GM21381 (cell line): ENCODE measurements around the gene CLPTM1.
A peak's percentile ranks its signal among the peaks of the same experiment; 100 is the strongest.
"Not testable (repeated sequence)": the region's sequence is repeated elsewhere in the genome, so short reads cannot be mapped to it uniquely, and the experiment has no call there.

Experiments used
- ATAC-seq: cut with Tn5 transposase; IDR thresholded peaks from one replicate; pipeline ENCODE4 v1.9.1; 2021; ENCODE audit warnings: mild to moderate bottlenecking, moderate library complexity; ENCODE audit not compliant: unreplicated experiment

Gene CLPTM1, protein sequence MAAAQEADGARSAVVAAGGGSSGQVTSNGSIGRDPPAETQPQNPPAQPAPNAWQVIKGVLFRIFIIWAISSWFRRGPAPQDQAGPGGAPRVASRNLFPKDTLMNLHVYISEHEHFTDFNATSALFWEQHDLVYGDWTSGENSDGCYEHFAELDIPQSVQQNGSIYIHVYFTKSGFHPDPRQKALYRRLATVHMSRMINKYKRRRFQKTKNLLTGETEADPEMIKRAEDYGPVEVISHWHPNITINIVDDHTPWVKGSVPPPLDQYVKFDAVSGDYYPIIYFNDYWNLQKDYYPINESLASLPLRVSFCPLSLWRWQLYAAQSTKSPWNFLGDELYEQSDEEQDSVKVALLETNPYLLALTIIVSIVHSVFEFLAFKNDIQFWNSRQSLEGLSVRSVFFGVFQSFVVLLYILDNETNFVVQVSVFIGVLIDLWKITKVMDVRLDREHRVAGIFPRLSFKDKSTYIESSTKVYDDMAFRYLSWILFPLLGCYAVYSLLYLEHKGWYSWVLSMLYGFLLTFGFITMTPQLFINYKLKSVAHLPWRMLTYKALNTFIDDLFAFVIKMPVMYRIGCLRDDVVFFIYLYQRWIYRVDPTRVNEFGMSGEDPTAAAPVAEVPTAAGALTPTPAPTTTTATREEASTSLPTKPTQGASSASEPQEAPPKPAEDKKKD

DNA sequence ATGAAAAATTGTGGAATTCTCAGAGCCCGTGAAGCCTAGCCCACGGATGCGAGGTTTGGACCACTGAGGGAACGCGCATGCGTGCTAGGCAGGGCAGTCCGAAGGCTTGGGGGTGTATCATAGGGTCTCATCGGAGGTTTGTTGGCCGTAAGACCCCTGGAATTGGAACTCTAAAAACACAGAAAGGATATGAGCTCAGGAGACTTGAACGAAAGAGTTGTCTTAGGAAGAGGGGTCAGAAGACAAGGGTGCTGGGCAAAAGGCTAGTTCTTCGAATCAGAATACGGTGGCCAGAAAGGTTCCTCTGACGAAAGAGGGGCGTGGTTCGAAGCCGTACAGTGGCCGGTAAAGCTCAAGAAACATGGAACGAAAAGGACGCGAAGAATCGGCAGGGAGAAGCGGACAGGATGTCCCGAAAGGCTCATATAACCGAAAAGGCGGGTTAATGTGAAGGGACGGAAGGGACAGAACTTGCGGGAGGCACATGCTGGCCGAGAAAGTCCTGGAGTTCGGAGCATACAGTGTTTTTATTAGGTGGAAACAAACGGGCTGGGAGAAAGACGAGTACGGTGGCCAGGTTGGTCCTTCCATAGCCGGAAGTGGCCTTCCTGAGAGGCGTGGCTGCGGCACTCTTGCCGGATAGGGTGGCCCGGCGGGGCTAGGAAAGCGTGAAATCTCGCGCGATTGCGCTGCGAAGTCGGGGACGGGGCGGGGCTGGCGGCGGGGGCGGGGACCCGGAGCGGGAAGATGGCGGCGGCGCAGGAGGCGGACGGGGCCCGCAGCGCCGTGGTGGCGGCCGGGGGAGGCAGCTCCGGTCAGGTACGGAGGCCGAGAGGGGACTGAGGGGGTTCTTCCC, at the start of gene CLPTM1:
CLPTM1 (plus strand) TSS at position 732 of the 856 bp plus-strand sequence; CDS start at position 748, 16 bp downstream.
- peak; percentile 77 for ATAC-seq

DNA sequence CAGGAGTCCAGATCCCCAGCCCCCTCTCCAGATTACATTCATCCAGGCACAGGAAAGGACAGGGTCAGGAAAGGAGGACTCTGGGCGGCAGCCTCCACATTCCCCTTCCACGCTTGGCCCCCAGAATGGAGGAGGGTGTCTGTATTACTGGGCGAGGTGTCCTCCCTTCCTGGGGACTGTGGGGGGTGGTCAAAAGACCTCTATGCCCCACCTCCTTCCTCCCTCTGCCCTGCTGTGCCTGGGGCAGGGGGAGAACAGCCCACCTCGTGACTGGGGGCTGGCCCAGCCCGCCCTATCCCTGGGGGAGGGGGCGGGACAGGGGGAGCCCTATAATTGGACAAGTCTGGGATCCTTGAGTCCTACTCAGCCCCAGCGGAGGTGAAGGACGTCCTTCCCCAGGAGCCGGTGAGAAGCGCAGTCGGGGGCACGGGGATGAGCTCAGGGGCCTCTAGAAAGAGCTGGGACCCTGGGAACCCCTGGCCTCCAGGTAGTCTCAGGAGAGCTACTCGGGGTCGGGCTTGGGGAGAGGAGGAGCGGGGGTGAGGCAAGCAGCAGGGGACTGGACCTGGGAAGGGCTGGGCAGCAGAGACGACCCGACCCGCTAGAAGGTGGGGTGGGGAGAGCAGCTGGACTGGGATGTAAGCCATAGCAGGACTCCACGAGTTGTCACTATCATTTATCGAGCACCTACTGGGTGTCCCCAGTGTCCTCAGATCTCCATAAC, 49.6 kb upstream of the CLPTM1 start, which contains the start of gene APOE:
APOE (plus strand) TSS at position 360 of the 724 bp plus-strand sequence. CDS start 829 bp downstream, outside the sequence.
- no peak for ATAC-seq

DNA sequence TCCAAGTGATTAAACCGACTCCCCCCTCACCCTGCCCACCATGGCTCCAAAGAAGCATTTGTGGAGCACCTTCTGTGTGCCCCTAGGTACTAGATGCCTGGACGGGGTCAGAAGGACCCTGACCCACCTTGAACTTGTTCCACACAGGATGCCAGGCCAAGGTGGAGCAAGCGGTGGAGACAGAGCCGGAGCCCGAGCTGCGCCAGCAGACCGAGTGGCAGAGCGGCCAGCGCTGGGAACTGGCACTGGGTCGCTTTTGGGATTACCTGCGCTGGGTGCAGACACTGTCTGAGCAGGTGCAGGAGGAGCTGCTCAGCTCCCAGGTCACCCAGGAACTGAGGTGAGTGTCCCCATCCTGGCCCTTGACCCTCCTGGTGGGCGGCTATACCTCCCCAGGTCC, 47.6 kb upstream of the CLPTM1 start:
- no peak for ATAC-seq

DNA sequence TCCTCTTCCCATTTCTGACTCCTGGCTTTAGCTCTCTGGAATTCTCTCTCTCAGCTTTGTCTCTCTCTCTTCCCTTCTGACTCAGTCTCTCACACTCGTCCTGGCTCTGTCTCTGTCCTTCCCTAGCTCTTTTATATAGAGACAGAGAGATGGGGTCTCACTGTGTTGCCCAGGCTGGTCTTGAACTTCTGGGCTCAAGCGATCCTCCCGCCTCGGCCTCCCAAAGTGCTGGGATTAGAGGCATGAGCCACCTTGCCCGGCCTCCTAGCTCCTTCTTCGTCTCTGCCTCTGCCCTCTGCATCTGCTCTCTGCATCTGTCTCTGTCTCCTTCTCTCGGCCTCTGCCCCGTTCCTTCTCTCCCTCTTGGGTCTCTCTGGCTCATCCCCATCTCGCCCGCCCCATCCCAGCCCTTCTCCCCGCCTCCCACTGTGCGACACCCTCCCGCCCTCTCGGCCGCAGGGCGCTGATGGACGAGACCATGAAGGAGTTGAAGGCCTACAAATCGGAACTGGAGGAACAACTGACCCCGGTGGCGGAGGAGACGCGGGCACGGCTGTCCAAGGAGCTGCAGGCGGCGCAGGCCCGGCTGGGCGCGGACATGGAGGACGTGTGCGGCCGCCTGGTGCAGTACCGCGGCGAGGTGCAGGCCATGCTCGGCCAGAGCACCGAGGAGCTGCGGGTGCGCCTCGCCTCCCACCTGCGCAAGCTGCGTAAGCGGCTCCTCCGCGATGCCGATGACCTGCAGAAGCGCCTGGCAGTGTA, 46.9 kb upstream of the CLPTM1 start:
- ATAC-seq, result no peak

DNA sequence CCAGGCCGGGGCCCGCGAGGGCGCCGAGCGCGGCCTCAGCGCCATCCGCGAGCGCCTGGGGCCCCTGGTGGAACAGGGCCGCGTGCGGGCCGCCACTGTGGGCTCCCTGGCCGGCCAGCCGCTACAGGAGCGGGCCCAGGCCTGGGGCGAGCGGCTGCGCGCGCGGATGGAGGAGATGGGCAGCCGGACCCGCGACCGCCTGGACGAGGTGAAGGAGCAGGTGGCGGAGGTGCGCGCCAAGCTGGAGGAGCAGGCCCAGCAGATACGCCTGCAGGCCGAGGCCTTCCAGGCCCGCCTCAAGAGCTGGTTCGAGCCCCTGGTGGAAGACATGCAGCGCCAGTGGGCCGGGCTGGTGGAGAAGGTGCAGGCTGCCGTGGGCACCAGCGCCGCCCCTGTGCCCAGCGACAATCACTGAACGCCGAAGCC, 46.3 kb upstream of the CLPTM1 start:
- no peak for ATAC-seq

DNA sequence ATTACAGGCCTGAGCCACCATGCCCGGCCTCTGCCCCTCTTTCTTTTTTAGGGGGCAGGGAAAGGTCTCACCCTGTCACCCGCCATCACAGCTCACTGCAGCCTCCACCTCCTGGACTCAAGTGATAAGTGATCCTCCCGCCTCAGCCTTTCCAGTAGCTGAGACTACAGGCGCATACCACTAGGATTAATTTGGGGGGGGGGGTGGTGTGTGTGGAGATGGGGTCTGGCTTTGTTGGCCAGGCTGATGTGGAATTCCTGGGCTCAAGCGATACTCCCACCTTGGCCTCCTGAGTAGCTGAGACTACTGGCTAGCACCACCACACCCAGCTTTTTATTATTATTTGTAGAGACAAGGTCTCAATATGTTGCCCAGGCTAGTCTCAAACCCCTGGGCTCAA, 45.4 kb upstream of the CLPTM1 start:
- no peak for ATAC-seq

DNA sequence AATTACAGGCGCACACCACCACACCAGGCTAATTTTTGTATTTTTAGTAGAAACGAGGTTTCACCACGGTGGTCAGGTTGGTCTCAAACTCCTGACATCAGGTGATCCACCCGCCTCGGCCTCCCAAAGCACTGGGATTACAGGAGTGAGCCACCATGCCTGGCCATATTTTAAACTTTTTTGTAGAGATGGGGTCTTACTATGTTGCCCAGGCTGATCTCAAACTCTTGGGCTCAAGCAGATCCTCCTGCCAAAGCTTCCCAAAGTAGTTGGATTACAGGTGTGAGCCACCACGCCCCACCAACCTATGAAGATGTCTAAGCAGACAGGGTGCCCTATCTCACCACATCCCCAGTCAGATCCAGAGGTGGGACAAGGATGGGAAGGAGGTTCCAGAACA, 43.3 kb upstream of the CLPTM1 start:
- ATAC-seq, result not testable (repeated sequence)

DNA sequence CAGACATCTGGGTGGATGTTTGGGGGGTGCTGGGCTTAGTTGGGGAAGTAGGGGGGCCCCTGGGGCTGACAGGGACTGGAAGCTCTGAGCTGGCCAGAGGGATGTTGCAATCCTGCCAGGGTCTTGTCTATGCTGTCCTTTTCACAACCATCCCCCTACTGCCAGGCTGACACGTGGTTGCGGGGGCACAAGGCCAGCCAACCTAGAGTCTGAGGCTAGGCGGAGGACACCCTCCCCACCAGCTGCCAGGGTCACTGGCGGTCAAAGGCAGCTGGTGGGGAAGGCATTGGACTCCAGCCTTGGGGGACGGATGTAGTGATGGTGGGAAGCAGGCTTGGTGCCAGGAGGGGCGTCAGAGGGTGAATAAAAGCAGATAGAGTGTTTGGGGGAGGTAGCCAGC, 42.3 kb upstream of the CLPTM1 start:
- no peak for ATAC-seq

DNA sequence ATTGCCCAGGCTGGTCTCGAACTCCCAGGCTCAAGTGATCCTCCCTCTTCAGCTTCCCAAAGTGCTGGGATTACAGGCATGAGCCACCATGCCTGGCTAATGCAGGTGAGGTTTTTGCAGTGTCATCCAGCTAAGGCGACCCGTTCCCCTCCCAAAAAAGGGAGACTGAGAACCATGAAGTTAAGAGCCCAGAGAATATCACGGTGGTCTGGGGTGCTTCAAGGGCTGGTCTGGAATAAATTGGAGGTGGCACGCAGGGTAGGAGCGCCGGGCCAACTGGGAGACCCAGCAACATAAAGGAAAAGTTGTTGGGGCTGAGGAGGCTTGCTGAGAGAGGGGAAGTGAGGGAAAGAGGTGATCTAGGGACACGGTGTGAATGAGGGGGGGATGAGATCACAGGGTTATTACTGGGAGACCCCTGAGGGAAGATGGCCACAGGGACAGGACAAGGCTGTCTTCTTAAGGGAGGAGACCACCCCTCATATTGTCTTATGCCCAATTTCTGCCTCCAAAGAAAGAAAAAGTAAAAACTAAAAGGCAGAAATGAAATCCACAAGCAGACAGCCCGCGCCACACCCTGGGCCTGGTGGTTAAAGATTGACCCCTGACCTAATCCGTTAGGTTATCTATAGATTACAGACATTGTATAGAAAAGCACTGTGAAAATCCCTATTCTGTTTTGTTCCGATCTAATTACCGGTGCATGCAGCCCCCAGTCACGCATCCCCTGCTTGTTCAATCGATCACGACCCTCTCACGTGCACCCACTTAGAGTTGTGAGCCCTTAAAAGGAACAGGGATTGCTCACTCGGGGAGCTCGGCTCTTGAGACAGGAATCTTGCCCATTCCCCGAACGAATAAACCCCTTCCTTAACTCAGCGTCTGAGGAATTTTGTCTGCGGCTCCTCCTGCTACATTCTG, 41.4 kb upstream of the CLPTM1 start:
- ATAC-seq, result not testable (repeated sequence)

DNA sequence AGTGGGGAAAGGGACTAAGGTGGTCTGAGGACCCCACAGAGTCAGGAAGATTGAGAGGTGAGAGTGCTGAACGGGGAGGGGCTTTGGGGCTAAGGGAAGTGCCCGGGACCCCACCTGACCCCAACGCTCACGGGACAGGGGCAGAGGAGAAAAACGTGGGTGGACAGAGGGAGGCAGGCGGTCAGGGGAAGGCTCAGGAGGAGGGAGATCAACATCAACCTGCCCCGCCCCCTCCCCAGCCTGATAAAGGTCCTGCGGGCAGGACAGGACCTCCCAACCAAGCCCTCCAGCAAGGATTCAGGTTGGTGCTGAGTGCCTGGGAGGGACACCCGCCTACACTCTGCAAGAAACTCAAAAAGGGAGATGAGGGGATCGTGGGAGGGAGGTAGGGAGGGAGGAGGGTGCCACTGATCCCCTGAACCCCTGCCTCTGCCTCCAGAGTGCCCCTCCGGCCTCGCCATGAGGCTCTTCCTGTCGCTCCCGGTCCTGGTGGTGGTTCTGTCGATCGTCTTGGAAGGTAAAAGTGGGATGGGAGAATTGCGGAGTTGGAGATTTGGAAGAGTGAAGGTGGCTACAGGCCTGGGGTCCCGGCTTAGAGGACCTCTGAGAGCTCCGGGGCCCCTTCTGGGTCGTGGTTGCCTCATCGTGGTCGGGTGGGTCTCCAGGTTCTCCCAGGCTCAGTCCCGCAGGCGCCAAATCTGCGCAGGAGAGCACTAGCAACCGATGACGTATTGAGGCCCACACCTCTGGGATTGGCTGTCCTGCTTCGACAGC, 40.6 kb upstream of the CLPTM1 start, which contains the start of gene APOC1:
APOC1 (plus strand) TSS at position 176 of the 774 bp plus-strand sequence; CDS start at position 460, 284 bp downstream.
- peak; percentile 83 for ATAC-seq

DNA sequence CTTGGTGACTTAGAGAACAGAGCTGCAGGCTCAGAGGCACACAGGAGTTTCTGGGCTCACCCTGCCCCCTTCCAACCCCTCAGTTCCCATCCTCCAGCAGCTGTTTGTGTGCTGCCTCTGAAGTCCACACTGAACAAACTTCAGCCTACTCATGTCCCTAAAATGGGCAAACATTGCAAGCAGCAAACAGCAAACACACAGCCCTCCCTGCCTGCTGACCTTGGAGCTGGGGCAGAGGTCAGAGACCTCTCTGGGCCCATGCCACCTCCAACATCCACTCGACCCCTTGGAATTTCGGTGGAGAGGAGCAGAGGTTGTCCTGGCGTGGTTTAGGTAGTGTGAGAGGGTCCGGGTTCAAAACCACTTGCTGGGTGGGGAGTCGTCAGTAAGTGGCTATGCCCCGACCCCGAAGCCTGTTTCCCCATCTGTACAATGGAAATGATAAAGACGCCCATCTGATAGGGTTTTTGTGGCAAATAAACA, 30.9 kb upstream of the CLPTM1 start:
- ATAC-seq, result no peak

DNA sequence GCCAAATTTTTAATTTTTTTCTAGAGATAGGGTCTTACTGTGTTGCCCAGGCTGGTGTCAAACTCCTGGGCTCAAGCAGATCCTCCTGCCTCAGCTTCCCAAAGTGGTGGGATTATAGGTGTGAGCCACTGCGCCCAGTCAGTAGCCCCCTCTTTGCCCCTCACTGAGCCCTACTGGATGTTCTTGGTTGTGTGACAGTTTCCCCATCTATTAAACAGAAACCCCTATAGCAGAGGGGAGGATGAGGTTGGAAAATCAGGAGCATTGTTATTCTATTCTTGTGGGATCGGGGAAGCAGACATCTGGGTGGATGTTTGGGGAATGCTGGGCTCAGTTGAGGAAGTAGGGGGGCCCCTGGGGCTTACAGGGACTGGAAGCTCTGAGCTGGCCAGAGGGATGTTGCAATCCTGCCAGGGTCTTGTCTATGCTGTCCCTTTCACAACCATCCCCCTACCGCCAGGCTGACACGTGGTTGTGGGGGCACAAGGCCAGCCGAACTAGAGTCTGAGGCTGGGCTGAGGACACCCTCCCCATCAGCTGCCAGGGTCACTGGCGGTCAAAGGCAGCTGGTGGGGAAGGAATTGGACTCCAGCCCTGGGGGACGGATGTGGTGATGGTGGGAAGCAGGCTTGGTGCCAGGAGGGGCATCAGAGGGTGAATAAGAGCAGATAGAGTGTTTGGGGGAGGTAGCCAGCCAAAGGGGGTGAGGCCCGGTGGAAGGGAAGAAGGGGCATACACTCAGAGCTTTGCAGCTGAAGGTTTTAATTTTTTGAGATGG, 29.9 kb upstream of the CLPTM1 start:
- no peak for ATAC-seq

DNA sequence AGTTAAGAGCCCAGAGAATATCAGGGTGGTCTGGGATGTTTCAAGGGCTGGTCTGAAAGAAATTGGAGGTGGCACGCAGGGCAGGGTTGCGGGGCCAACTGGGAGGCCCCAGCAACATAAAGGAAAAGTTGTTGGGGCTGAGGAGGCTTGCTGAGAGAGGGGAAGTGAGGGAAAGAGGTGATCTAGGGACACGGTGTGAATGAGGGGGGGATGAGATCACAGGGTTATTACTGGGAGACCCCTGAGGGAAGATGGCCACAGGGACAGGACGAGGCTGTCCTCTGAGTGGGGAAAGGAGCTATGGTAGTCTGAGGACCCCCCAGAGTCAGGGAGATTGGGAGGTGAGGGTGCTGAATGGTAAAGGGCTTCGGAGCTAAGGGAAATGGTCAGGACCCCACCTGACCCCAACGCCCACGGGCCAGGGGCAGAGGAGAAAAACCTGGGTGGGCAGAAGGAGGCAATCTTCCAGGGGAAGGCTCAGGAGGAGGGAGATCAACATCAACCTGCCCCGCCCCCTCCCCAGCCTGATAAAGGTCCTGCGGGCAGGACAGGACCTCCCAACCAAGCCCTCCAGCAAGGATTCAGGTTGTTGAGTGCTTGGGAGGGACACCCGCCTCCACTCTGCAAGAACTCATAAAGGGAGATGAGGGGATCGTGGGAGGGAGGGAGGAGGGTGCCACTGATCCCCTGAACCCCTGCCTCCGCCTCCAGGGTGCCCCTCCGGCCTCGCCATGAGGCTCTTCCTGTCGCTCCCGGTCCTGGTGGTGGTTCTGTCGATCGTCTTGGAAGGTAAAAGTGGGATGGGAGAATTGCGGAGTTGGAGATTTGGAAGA, 28.7 kb upstream of the CLPTM1 start:
- not testable (repeated sequence) for ATAC-seq

DNA sequence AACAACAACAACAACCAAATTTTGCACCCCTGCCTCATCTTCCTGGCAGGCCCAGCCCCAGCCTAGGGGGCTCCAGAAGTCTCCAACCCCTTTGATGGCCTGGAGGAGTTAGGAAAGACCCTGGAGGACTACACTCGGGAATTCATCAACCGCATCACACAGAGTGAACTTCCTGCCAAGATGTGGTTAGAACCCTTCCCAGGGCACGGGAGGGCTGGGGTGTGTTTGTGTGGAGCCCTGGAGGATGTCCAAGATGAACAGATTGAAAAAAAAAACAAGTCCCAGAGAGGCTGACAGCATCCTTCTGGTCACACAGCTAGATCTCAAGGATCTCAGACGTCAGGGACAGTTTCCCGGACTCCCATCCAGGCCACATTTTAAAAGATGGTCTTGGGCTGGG, 27.4 kb upstream of the CLPTM1 start:
- ATAC-seq, result no peak

DNA sequence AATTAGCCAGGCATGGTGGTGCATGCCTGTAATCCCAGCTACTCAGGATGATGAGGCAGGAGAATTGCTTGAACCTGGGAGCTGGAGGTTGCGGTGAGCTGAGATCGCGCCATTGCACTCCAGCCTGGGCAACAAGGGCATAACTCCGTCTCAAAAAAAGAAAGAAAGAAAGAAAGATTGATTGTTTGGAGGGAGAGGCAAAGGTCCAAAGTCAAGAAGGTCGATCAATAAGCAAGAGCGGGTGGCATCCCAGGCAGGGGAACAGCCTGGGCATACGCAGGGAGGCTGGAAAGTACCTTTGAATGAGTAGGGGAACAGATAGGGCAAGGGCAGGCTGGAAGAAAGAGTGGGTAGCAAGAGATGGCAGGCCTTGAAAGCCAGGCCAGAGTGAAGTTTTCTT, 25.1 kb upstream of the CLPTM1 start:
- ATAC-seq, result no peak

DNA sequence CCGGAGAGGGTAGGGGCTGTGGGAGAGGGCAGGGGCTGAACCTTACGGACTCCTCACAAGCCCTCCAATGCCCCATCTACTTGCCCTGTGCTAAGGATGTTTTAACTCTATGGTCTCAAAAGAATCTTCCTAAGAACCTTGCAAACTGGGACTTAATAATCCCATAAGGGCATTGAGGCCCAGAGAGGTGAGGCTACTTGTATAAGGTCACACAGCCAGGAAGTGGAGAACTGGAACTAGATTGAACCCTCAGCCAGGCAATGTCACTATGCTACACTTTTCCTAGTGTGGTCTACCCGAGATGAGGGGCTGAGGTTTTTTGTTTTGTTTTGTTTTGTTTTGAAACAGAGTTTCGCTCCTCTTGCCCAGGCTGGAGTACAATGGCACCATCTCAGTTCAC, 23.6 kb upstream of the CLPTM1 start:
- ATAC-seq, result no peak
